ENCODE results near the gene YPEL2.
A peak's percentile ranks its signal among the peaks of the same experiment; 100 is the strongest.
"Not testable (repeated sequence)": the region's sequence is repeated elsewhere in the genome, so short reads cannot be mapped to it uniquely, and the experiment has no call there.

Gene YPEL2

GRCh38 chr17:59378675-59379074, 47.2 kb downstream of the YPEL2 start:
- peak; percentile 30 for DNase-seq

GRCh38 chr17:59380474-59380873, 49.0 kb downstream of the YPEL2 start:
- DNase-seq: no peak

DNA sequence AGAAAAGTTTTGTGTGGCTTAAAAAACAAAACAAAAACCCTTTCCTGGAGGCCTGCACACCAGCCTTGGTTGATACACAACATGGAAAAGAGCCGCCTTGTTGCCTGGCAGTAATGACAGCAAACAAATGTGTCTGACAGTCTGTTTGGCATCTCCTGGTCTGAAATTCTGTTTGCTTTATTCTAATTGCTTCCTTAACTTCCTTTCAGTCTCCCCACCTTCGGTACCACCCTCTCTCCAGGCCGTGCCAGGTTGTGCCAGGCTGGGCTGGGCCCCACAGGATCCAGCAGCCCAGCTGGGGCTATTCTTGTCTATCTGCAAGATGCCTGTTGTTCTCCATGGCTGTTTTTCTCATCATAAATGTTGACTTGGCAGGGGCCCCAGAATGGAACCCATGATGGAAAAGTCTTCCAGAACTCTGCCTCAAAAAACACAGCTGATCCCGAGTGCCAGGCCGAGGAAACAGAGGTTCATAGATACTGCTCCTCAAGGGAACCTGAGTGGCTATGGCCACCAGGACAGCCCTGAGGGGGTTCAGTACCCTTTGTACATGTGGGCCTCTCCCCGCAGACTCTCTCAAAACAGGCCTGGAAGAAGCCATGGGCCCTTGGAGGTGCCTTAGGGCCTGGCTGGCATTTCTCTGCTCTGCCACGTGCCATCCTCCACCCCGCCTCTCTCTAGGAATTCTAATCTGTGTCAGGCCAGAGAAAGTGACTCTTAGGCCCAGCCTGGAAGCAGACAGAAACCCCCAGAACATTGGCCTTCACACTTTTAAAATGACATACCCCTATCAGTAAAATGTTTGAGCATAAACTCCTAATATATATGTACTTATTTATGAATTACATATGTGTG, 50.5 kb downstream of the YPEL2 start:
- DNase-seq: no peak

GRCh38 chr17:59383893-59384292, 52.4 kb downstream of the YPEL2 start:
- no peak for DNase-seq

GRCh38 chr17:59387351-59388068, 56.1 kb downstream of the YPEL2 start:
- peak; percentile 53 for DNase-seq

- DNase-seq: peak; percentile 91
Measured at GRCh38 chr17:59388069-59388556, 56.7 kb downstream of the YPEL2 start.

- no peak for DNase-seq
Measured at GRCh38 chr17:59389066-59389465, 57.6 kb downstream of the YPEL2 start.

- DNase-seq: no peak
Measured at GRCh38 chr17:59391021-59391420, 59.6 kb downstream of the YPEL2 start.

DNA sequence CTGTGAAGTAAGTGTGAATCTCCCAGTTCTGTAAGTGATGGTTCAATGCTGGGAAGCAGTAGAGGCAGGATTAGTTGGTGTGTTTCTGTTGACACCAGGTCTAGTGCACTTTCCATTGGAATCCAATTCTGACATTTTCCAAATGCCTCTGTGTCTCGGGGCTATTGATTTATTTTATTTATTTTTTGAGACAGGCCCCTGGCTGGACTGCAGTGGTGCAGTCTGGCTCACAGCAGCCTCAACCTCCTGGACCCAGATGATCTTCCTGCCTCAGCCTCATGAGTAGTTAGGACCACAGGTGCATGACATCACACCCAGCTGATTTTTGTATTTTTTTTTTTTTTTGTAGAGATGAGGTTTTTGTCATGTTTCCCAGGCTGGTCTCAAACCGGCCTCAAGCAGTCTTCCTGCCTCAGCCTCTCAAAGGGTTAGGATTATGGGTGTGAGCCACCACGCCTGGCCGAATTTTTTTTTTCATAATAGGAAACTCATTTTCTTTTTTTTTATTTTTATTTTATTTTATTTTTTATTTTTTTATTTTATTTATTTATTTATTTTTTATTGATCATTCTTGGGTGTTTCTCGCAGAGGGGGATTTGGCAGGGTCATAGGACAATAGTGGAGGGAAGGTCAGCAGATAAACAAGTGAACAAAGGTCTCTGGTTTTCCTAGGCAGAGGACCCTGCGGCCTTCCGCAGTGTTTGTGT, 61.7 kb downstream of the YPEL2 start:
- DNase-seq: no peak

DNA sequence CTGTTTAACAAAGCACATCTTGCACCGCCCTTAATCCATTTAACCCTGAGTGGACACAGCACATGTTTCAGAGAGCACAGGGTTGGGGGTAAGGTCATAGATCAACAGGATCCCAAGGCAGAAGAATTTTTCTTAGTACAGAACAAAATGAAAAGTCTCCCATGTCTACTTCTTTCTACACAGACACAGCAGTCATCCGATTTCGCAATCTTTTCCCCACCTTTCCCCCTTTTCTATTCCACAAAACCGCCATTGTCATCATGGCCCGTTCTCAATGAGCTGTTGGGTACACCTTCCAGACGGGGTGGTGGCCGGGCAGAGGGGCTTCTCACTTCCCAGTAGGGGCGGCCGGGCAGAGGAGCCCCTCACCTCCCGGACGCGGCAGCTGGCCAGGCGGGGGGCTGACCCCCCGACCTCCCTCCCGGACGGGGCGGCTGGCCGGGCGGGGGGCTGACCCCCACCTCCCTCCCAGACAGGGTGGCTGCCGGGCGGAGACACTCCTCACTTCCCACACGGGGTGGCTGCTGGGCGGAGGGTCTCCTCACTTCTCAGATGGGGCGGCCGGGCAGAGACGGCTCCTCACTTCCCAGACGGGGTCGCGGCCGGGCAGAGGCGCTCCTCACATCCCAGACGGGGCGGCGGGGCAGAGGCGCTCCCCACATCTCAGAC, 62.4 kb downstream of the YPEL2 start:
- not testable (repeated sequence) for DNase-seq

DNA sequence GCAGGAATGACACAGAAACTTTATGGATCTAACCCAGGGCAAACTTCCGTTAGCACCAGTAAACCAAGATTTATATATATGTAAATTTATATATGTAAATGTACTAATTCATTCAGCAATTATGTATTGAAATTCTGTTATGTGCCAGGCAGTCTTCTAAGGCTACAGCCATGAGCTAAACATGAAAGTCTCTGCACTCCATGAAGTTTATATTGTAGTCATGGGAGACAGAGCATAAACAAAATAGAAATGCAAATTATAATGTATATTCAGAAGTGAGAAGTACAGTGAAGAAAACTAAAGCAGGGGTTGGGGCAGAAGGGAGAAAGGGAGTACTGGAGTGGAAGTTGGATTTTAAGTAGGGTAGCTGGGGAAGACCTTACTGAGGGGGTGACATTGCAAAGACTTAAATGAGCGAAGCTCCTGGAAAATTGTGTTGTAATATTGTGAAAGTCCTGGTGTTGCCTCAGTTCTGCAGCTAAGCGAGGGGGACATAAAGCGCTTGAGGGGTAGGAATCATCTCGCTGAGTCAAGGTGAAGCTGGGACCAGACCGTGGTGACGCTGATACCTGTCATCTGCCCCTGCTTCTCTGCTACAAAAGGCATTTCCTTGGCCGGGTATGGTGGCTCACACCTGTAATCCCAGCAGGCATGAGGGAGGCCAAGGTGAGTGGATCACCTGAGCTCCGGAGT, 64.8 kb downstream of the YPEL2 start:
- DNase-seq: no peak

- DNase-seq: no peak
Measured at GRCh38 chr17:59397316-59398073, 66.0 kb downstream of the YPEL2 start.

DNA sequence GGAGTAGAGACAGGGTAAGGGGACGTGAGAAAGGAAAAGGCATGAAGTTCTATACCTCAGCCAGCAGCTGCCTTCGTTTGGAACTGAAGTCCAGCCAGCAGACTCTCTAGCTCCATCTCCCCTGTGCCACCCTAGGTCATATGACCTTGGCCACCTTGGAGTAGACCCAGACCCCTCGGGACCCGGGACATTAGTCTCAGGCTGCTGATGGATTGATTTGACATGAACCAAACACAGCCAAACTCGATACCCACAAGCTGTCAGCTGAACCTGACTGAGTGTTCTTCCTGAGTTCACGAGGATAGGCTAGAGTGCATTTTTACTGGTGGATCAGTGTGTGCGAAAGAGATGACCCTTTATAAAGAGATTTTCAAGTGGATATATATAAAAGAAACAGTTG, 68.5 kb downstream of the YPEL2 start:
- no peak for DNase-seq

- DNase-seq: no peak
Measured at GRCh38 chr17:59400858-59401257, 69.4 kb downstream of the YPEL2 start.

DNA sequence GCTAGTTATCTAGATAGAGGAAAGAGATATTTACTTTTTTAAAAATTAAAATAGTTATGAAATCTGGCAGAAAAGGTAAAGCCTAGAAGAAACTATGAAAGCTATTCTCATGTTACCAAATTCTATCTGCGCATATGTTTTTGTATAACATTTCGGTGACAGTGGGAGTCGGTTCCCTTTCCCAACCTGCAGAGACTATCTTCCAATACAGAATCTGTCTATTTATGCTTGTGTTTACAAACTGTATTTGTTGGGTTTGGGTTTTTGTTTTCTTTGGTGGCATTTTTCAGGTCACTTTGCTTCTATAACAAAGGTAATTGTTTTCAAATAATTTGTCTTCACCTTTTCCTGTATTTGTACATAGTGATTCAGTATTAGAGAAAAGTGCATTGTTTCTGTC, 69.8 kb downstream of the YPEL2 start:
- DNase-seq: no peak

- DNase-seq: peak; percentile 41
Measured at GRCh38 chr17:59401725-59402124, 70.3 kb downstream of the YPEL2 start.

DNA sequence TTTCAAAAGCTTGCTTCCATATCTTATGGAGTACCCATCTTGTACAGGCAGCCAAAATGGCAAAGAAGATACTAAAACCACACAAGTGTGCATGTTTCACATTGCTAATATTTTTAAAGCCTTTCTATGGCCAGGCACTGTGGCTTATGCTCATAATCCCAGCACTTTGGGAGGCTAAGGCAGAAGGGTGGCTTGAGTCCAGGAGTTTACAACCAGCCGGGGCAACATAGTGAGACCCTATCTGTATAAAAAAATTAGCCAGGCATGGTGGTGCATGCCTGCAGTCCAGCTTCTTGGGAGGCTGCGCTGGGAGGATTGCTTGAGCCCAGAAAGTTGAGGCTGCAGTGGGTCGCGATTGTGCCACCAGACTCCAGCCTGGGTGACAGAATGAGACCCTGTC, 71.3 kb downstream of the YPEL2 start:
- DNase-seq: no peak

- no peak for DNase-seq
Measured at GRCh38 chr17:59404471-59404870, 73.0 kb downstream of the YPEL2 start.

- DNase-seq: no peak
Measured at GRCh38 chr17:59405944-59406705, 74.7 kb downstream of the YPEL2 start.

DNA sequence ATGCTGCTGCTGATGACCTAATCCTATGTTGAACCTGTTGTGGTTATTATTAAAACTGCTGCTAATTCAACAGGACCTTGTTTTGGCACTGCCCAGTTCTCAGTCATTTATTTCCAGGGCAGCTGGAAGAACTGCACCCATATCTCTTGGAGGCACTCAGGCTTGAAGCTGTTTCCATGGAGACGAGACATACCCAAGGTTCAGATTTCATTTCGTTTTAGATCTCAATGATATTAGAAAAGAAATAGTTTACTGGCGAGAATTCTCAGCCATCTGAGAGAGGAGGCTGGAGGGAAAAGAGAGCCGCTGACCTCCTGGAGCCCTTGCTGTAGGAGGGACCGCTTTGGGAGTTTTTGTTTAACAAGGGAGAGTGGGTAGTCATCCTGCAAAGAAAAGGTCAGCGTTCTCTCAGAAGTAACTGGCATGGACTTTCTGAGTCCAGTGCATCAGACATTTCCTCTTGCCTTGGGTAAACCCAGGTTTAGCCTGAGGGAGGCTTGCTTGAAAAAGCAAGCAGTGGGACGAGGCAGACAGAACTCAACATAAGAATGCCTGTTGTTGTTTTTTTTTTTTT, 75.4 kb downstream of the YPEL2 start:
- no peak for DNase-seq

All from NCI-H82 (cell line).